AG09309 (cell line): ENCODE results near the gene FLT3LG.

ENCODE experiments used
- DNase-seq: peaks from one replicate; pipeline ENCODE4 v3.0.0-alpha.2; 2010; ENCODE audit warnings: low read depth
- H3K4me3 ChIP-seq: 2 replicates; pipeline ENCODE4 v1.5.1; 2011; ENCODE audit warnings: mild to moderate bottlenecking, low read depth, low read length, moderate library complexity; ENCODE audit not compliant: control insufficient read depth
- CTCF ChIP-seq: IDR thresholded peaks from 2 replicates; pipeline ENCODE4 v1.5.1; 2011; ENCODE audit warnings: mild to moderate bottlenecking, low read depth, low read length, inconsistent platforms; ENCODE audit not compliant: insufficient read depth, control insufficient read depth; ENCODE audit errors: missing control alignments

FLT3LG gene

GRCh38 chr19:49491804-49492572 is 18.0 kb downstream of the FLT3LG start:
- no peak overlapping the region for H3K4me3 ChIP-seq
- TF ChIP-seq CTCF = no peak
- DNase-seq = no peak

GRCh38 chr19:49492573-49493405 is 18.8 kb downstream of the FLT3LG start:
- no peak for DNase-seq
- H3K4me3 ChIP-seq = no peak overlapping the region
- no peak for TF ChIP-seq CTCF

- no peak for TF ChIP-seq CTCF
- no peak for DNase-seq
- H3K4me3 ChIP-seq = peak overlapping the region; percentile 65
These were observed 22.6 kb downstream of the FLT3LG start for GRCh38 chr19:49496574-49497008.

GRCh38 chr19:49497047-49497788 is 23.2 kb downstream of the FLT3LG start:
- no peak for DNase-seq
- H3K4me3 ChIP-seq = peak overlapping the region; percentile 65
- TF ChIP-seq CTCF = no peak

GRCh38 chr19:49497789-49498103 is 23.7 kb downstream of the FLT3LG start:
- H3K4me3 ChIP-seq = peak overlapping the region; percentile 65
- TF ChIP-seq CTCF = no peak

GRCh38 chr19:49498475-49498874 is 24.5 kb downstream of the FLT3LG start:
- DNase-seq = no peak
- no peak for TF ChIP-seq CTCF
- no peak overlapping the region for H3K4me3 ChIP-seq

More at GRCh38 chr19:49497789-49498103, 23.7 kb downstream of the FLT3LG start:
- no peak for DNase-seq
